ENCODE results near the gene METTL25B. TPM values are rescaled to one million over a fixed set of nuclear protein-coding genes. Genes with fewer than 3 reads are reported as not detected.
"Not testable (repeated sequence)": the region's sequence is repeated elsewhere in the genome, so short reads cannot be mapped to it uniquely, and the experiment has no call there.

METTL25B gene
- total RNA-seq, 4 donors from 2014 or later: 37.4 to 40.8 (median 39.0) TPM

- H3K36me3 ChIP-seq: no peaks in the 10 kb centered on the region
- H3K4me3 ChIP-seq: peak overlapping the region in 2 of 4 donors; percentile 96 to 97
- no peaks in the 10 kb centered on the region for H3K27me3 ChIP-seq
- H3K4me1 ChIP-seq: peaks cover 18 to 40% (median 32%) of the 10 kb centered on the region in 4 donors
- no peak for DNase-seq
- H3K27ac ChIP-seq: peak overlapping the region; percentile 95 to 99 (median 98)
- WGBS, 2 donors (ENCODE audit: low coverage in 1 of 2): 0 to 26% methylated on average over 1 of the region's 1 CpG
- TF ChIP-seq EP300 (IDR thresholded peaks at IDR 0.05; ENCODE audit: low read depth): no peak
- TF ChIP-seq POLR2AphosphoS5 (IDR thresholded peaks at IDR 0.05): no peak
- TF ChIP-seq, protein P1, sequence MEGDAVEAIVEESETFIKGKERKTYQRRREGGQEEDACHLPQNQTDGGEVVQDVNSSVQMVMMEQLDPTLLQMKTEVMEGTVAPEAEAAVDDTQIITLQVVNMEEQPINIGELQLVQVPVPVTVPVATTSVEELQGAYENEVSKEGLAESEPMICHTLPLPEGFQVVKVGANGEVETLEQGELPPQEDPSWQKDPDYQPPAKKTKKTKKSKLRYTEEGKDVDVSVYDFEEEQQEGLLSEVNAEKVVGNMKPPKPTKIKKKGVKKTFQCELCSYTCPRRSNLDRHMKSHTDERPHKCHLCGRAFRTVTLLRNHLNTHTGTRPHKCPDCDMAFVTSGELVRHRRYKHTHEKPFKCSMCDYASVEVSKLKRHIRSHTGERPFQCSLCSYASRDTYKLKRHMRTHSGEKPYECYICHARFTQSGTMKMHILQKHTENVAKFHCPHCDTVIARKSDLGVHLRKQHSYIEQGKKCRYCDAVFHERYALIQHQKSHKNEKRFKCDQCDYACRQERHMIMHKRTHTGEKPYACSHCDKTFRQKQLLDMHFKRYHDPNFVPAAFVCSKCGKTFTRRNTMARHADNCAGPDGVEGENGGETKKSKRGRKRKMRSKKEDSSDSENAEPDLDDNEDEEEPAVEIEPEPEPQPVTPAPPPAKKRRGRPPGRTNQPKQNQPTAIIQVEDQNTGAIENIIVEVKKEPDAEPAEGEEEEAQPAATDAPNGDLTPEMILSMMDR (IDR thresholded peaks at IDR 0.05): no peak
- no peak for TF ChIP-seq POLR2A (IDR thresholded peaks at IDR 0.05)
- in situ Hi-C loops (cut with MboI; ENCODE audit: low pct_ligation_motif_present in 1 of 4, low pct_unique_long_range_greater_than_20kb in 1 of 4, low sequenced_read_pairs in 3 of 4) (no loop called here), intact Hi-C loops (cut with DNase I; ENCODE audit: low total_unique reads) (no loop called here)
- H3K9me3 ChIP-seq: no peaks in the 10 kb centered on the region
Measured at GRCh38 chr1:156752843-156753482, 24.7 kb downstream of the METTL25B start.

DNA sequence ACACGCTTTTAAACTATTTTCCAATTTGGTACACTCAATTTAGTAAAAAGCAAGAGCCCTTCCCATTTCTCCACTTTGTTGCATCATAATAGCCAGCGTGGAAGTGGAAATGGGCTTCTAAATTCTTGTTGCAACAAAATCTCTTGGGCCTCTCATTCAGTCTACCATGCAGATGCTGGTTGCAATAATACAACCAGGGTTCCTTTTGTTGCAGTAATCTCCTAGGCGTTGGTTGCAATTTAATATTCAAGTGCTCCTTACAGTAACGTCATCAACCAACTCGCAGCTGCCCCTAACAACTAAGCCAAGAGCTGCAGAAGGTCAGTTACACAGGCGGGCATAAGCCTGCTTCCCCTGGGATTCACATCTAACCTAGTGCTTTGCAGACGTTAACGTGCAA lies 25.9 kb downstream of the METTL25B start:
- no peaks in the 10 kb centered on the region for H3K36me3 ChIP-seq
- no peaks in the 10 kb centered on the region for H3K9me3 ChIP-seq
- H3K4me3 ChIP-seq: no peak overlapping the region
- no peaks in the 10 kb centered on the region for H3K27me3 ChIP-seq
- in situ Hi-C loops (cut with MboI; ENCODE audit: low pct_ligation_motif_present in 1 of 4, low pct_unique_long_range_greater_than_20kb in 1 of 4, low sequenced_read_pairs in 3 of 4): no loop called here
- TF ChIP-seq EP300 (IDR thresholded peaks at IDR 0.05; ENCODE audit: low read depth) (no peak), POLR2A (IDR thresholded peaks at IDR 0.05) (no peak), POLR2AphosphoS5 (IDR thresholded peaks at IDR 0.05) (no peak)
- TF ChIP-seq, protein P1 (IDR thresholded peaks at IDR 0.05): no peak
- 75 to 87% methylated on average over 2 to 8 of the region's 8 CpGs for WGBS, 2 donors (ENCODE audit: low coverage in 1 of 2)
- intact Hi-C loops (cut with DNase I; ENCODE audit: low total_unique reads): no loop called here
- H3K4me1 ChIP-seq: peaks cover 13 to 27% (median 19%) of the 10 kb centered on the region in 4 donors
- no peak overlapping the region for H3K27ac ChIP-seq
- no peak for DNase-seq

- Histone ChIP-seq H3K4me1 (peaks cover 5 to 15% (median 8%) of the 10 kb centered on the region in 4 donors), H3K36me3 (no peaks in the 10 kb centered on the region), H3K27me3 (no peaks in the 10 kb centered on the region), H3K4me3 (no peak overlapping the region), H3K9me3 (no peaks in the 10 kb centered on the region), H3K27ac (no peak overlapping the region)
- intact Hi-C loops (cut with DNase I; ENCODE audit: low total_unique reads) (no loop called here), in situ Hi-C loops (cut with MboI; ENCODE audit: low pct_ligation_motif_present in 1 of 4, low pct_unique_long_range_greater_than_20kb in 1 of 4, low sequenced_read_pairs in 3 of 4) (no loop called here)
- no peak for TF ChIP-seq EP300 (IDR thresholded peaks at IDR 0.05; ENCODE audit: low read depth)
- TF ChIP-seq, protein P1 (IDR thresholded peaks at IDR 0.05): no peak
- TF ChIP-seq POLR2A (IDR thresholded peaks at IDR 0.05): no peak
- no peak for TF ChIP-seq POLR2AphosphoS5 (IDR thresholded peaks at IDR 0.05)
- WGBS, 2 donors (ENCODE audit: low coverage in 1 of 2): 67 to 80% methylated on average over 2 to 5 of the region's 5 CpGs
- no peak for DNase-seq
Measured at GRCh38 chr1:156755527-156755950, 27.3 kb downstream of the METTL25B start.

DNA sequence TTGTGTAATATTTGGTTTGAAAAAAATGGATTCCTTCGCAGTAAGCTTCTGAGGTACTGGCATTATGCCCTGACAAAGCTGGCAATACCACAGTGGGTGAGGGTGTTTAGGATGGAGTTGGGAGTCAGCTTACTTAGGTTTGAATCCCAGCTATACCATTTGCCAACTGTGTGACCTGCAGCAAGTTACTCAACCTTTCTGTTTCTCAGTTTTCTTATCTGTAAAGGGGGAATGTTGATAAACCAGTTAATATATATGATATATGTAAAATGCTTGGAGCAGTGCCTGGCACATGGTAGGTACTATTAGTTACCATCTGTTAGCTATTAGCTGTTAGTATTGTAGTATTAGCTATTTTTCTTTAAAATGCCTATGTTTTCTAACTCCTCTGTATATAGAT lies 28.1 kb downstream of the METTL25B start:
- Histone ChIP-seq H3K27me3 (no peaks in the 10 kb centered on the region), H3K9me3 (no peaks in the 10 kb centered on the region), H3K4me1 (peaks cover 5 to 15% (median 8%) of the 10 kb centered on the region in 4 donors), H3K27ac (no peak overlapping the region), H3K36me3 (no peaks in the 10 kb centered on the region), H3K4me3 (no peak overlapping the region)
- intact Hi-C loops (cut with DNase I; ENCODE audit: low total_unique reads): no loop called here
- TF ChIP-seq EP300 (IDR thresholded peaks at IDR 0.05; ENCODE audit: low read depth) (no peak), POLR2A (IDR thresholded peaks at IDR 0.05) (no peak), POLR2AphosphoS5 (IDR thresholded peaks at IDR 0.05) (no peak)
- TF ChIP-seq, protein P1 (IDR thresholded peaks at IDR 0.05): no peak
- 86 to 94% methylated on average over 1 of the region's 1 CpG for WGBS, 2 donors (ENCODE audit: low coverage in 1 of 2)
- DNase-seq: no peak
- in situ Hi-C loops (cut with MboI; ENCODE audit: low pct_ligation_motif_present in 1 of 4, low pct_unique_long_range_greater_than_20kb in 1 of 4, low sequenced_read_pairs in 3 of 4): no loop called here

DNA sequence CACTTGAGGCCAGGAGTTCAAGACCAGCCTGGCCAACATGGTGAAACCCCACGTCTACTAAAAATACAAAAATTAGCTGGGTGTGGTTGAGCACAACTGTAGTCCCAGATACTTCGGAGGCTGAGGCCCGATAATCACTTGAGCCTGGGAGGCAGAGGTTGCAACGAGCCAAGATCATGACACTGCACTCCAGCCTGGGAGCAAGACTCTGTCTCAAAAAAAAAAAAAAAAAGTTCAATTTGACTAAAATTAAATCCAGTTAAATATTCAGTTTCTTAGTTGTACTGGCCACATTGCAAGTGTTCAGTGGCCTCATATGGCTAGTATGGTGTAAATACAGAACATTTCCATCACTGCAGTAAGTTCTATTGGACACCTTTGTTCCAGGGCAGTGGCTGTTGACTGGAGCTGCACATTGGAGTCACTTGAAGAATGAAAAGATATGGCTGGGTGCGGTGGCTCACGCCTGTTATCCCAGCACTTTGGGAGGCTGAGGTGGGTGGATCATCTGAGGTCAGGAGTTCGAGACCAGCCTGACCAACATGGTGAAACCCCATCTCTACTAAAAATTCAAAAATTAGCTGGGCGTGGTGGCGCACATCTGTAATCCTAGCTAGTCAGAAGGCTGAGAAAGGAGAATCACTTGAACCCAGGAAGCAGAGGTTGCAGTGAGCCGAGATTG lies 29.4 kb downstream of the METTL25B start:
- peaks cover 4 to 10% (median 6%) of the 10 kb centered on the region in 4 donors for H3K4me1 ChIP-seq
- in situ Hi-C loops (cut with MboI; ENCODE audit: low pct_ligation_motif_present in 1 of 4, low pct_unique_long_range_greater_than_20kb in 1 of 4, low sequenced_read_pairs in 3 of 4); H3K27me3 ChIP-seq; H3K36me3 ChIP-seq; DNase-seq; H3K27ac ChIP-seq; intact Hi-C loops (cut with DNase I; ENCODE audit: low total_unique reads); H3K9me3 ChIP-seq; H3K4me3 ChIP-seq: not testable (repeated sequence)
- WGBS, 2 donors (ENCODE audit: low coverage in 1 of 2): 94 to 96% methylated on average over 4 to 10 of the region's 10 CpGs

All from transverse colon (tissue), 4 donors.